ENCODE measurements around the gene OR51B4.
"Not testable (repeated sequence)": the region's sequence is repeated elsewhere in the genome, so short reads cannot be mapped to it uniquely, and the experiment has no call there.

The OR51B4 gene

GRCh38 chr11:5298451-5298850 lies 3.3 kb downstream of the OR51B4 start:
- DNase-seq (ENCODE audit: low read depth, low spot score): no peak
- no peak overlapping the region for H3K4me3 ChIP-seq (ENCODE audit: low read length)

DNA sequence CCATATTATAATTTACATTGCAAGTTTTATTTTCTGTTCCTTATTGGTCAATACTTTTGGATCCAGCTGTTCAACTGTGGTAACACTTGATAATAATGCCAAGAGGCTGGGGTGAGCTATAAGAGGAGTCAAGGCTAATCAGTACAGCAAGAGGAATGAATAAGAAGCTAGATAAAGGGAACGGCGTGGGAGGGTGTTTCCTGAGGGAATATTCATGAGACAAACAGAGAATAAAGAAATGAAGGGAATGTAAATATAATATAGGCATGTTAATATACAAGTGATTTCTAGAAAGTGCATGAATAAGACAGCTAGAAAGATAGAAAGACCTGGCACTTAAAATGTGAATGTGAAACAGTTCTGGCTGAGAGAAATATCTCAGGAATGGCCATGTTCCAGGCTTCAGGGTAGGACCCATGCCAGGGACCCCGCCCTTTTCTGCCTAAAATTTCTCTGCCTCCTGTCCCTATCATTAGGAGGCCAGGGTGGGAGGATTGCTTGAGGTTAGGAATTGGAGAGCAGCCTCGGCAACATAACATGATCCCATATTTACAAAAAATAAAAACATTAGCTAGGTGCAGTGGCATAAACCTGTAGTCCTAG lies 3.9 kb downstream of the OR51B4 start:
- DNase-seq (ENCODE audit: low read depth, low spot score): no peak
- no peak overlapping the region for H3K4me3 ChIP-seq (ENCODE audit: low read length)

DNA sequence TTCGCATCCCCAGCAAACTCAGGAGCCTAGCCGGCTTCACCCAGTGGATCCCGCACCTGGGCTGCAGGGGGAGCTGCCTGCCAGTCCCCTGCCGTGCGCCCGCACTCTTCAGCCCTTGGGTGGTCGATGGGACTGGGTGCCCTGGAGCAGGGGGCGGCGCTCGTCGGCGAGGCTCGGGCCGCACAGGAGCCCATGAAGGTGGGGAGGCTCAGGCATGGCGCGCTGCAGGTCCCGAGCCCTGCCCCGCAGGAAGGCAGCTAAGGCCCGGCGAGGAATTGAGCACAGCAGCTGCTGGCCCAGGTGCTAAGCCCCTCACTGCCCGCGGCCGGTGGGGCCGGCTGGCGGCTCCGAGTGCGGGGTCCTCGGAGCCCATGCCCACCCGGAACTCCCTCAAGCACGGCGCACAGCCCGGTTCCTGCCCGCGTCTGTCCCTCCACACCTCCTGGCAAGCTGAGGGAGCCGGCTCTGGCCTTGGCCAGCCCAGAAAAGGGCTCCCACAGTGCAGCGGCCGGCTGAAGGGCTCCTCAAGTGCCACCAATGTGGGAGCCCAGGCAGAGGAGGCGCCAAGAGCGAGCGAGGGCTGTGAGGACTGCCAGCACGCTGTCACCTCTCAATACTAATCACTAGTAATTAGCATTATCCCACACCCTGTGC lies 7.3 kb downstream of the OR51B4 start:
- not testable (repeated sequence) for DNase-seq (ENCODE audit: low read depth, low spot score); H3K4me3 ChIP-seq (ENCODE audit: low read length)

- no peak for DNase-seq (ENCODE audit: low read depth, low spot score)
- no peak overlapping the region for H3K4me3 ChIP-seq (ENCODE audit: low read length)
Measured at GRCh38 chr11:5293028-5293427, 8.7 kb downstream of the OR51B4 start.

DNA sequence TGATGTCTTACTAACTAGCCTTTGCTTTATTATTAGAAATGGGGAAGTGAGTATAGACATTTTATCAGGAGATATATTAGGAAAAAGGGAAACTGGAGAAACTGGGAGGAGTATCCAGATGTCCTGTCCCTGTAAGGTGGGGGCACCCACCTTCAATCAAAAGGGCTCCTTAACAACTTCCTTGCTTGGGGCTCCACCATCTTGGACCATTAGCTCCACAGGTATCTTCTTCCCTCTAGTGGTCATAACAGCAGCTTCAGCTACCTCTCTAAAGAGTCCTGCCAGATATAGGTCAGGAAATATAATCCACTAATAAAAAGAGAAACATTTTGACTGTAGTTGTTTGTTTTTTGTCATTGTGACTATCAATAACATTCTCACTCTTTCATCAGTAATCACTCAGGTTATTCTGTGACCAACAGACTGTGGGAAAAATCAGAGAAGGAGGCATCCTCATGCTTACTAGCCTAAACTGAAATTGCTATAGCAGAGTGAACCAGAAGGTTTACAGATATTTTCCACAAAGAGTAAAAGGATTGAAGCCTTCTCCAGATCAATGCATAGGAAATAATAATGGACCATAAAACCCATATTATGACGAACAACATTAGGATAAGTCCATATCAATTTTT lies 10.4 kb downstream of the OR51B4 start:
- H3K4me3 ChIP-seq (ENCODE audit: low read length): no peak overlapping the region
- peak; percentile 35 for DNase-seq (ENCODE audit: low read depth, low spot score)

GRCh38 chr11:5290106-5290505 lies 11.6 kb downstream of the OR51B4 start:
- no peak overlapping the region for H3K4me3 ChIP-seq (ENCODE audit: low read length)
- DNase-seq (ENCODE audit: low read depth, low spot score): no peak

GRCh38 chr11:5289696-5290095 lies 12.1 kb downstream of the OR51B4 start:
- no peak for DNase-seq (ENCODE audit: low read depth, low spot score)
- no peak overlapping the region for H3K4me3 ChIP-seq (ENCODE audit: low read length)

- no peak for DNase-seq (ENCODE audit: low read depth, low spot score)
- no peak overlapping the region for H3K4me3 ChIP-seq (ENCODE audit: low read length)
Measured at GRCh38 chr11:5288906-5289550, 12.7 kb downstream of the OR51B4 start.

DNA sequence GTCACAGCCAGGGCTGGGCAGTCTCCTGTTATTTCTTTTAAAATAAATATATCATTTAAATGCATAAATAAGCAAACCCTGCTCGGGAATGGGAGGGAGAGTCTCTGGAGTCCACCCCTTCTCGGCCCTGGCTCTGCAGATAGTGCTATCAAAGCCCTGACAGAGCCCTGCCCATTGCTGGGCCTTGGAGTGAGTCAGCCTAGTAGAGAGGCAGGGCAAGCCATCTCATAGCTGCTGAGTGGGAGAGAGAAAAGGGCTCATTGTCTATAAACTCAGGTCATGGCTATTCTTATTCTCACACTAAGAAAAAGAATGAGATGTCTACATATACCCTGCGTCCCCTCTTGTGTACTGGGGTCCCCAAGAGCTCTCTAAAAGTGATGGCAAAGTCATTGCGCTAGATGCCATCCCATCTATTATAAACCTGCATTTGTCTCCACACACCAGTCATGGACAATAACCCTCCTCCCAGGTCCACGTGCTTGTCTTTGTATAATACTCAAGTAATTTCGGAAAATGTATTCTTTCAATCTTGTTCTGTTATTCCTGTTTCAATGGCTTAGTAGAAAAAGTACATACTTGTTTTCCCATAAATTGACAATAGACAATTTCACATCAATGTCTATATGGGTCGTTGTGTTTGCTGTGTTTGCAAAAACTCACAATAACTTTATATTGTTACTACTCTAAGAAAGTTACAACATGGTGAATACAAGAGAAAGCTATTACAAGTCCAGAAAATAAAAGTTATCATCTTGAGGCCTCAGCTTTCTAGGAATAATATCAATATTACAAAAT lies 13.4 kb downstream of the OR51B4 start:
- H3K4me3 ChIP-seq (ENCODE audit: low read length): no peak overlapping the region
- no peak for DNase-seq (ENCODE audit: low read depth, low spot score)

GRCh38 chr11:5286901-5287300 lies 14.8 kb downstream of the OR51B4 start:
- no peak overlapping the region for H3K4me3 ChIP-seq (ENCODE audit: low read length)
- DNase-seq (ENCODE audit: low read depth, low spot score): no peak

GRCh38 chr11:5286351-5286750 lies 15.4 kb downstream of the OR51B4 start:
- DNase-seq (ENCODE audit: low read depth, low spot score): no peak
- no peak overlapping the region for H3K4me3 ChIP-seq (ENCODE audit: low read length)

GRCh38 chr11:5285703-5286340 lies 15.9 kb downstream of the OR51B4 start:
- H3K4me3 ChIP-seq (ENCODE audit: low read length): no peak overlapping the region
- no peak for DNase-seq (ENCODE audit: low read depth, low spot score)

GRCh38 chr11:5284637-5285036 lies 17.1 kb downstream of the OR51B4 start:
- H3K4me3 ChIP-seq (ENCODE audit: low read length): no peak overlapping the region
- no peak for DNase-seq (ENCODE audit: low read depth, low spot score)

DNA sequence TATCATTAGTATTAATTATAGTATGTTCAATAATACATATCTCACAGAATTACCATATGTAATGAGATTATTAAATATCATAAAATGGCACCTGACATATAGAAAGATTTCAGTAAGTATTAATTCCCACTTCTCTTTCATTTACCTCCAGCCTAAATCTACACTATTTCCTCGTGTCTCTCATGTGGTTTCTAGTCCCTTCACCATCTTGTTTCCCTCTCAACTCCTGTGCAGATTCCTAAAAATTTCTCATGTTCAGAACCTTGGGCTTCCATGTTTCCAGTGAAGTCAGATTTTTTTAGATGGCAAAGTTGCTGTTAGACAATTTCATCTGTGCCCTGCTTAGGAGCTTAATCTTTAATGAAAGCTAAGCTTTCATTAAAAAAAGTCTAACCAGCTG lies 17.9 kb downstream of the OR51B4 start:
- no peak overlapping the region for H3K4me3 ChIP-seq (ENCODE audit: low read length)

GRCh38 chr11:5283086-5283485 lies 18.7 kb downstream of the OR51B4 start:
- no peak for DNase-seq (ENCODE audit: low read depth, low spot score)
- H3K4me3 ChIP-seq (ENCODE audit: low read length): no peak overlapping the region

More for the DNA sequence above, 17.9 kb downstream of the OR51B4 start:
- no peak for DNase-seq (ENCODE audit: low read depth, low spot score)

DNA sequence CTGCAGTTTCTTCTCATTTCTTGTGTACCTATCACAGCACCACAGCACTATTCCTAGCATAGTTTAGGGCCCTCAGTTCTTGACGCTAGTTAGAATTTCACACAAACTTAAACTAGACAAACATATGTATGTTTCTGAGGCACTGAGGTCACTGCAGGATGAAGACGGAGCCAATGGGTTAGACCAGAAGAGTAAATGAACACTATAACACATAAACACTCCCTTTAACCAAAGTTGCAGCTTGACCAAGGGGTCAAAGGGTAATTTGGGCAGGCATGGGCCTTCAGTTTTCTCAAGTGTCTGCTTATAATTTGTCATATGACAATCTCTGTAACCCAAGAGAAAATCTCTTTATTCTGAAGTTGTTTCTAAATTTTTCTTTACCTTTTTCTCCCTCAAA lies 19.1 kb downstream of the OR51B4 start:
- DNase-seq (ENCODE audit: low read depth, low spot score): no peak
- H3K4me3 ChIP-seq (ENCODE audit: low read length): no peak overlapping the region

GRCh38 chr11:5281596-5281995 lies 20.1 kb downstream of the OR51B4 start:
- no peak for DNase-seq (ENCODE audit: low read depth, low spot score)
- H3K4me3 ChIP-seq (ENCODE audit: low read length): no peak overlapping the region

DNA sequence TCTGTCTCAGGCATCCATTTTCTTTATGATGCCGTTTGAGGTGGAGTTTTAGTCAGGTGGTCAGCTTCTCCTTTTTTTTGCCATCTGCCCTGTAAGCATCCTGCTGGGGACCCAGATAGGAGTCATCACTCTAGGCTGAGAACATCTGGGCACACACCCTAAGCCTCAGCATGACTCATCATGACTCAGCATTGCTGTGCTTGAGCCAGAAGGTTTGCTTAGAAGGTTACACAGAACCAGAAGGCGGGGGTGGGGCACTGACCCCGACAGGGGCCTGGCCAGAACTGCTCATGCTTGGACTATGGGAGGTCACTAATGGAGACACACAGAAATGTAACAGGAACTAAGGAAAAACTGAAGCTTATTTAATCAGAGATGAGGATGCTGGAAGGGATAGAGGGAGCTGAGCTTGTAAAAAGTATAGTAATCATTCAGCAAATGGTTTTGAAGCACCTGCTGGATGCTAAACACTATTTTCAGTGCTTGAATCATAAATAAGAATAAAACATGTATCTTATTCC lies 21.1 kb downstream of the OR51B4 start:
- DNase-seq (ENCODE audit: low read depth, low spot score): no peak
- no peak overlapping the region for H3K4me3 ChIP-seq (ENCODE audit: low read length)

All from Jurkat, Clone E6-1 (cell line).